ENCODE measurements around the gene CHST15.

DNA sequence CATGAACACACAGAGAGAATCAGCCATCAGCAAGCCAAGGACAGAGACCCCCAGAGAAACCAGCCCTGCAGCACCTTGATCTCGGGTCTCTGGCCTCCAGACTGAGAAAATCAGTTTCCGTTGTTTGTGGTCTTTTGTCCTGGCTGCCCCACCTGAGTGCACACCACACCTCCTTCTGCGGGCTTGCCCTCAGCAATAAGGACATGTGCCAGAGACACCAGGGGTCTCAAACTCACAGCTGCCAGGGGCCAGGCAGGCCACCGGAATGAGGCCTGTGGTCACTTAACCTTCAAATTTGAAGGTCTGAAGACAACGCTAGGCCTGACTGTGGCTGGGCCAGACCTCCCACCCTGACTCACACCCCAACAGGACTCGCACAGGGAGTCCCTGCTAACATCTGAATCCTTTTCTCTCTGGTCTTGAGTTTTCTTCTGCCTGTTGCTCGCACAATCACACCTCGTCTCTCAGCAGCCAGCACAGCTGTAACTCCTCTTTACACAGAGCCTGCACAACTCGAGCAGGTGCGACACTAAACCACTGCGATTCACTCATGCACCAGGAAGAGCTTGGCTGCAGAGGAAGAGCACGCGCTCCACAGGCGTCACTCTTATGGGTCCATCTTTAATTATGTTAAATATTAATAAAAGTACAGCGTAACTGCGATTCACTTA lies 86.2 kb downstream of the CHST15 start:
- TF ChIP-seq, protein P1, sequence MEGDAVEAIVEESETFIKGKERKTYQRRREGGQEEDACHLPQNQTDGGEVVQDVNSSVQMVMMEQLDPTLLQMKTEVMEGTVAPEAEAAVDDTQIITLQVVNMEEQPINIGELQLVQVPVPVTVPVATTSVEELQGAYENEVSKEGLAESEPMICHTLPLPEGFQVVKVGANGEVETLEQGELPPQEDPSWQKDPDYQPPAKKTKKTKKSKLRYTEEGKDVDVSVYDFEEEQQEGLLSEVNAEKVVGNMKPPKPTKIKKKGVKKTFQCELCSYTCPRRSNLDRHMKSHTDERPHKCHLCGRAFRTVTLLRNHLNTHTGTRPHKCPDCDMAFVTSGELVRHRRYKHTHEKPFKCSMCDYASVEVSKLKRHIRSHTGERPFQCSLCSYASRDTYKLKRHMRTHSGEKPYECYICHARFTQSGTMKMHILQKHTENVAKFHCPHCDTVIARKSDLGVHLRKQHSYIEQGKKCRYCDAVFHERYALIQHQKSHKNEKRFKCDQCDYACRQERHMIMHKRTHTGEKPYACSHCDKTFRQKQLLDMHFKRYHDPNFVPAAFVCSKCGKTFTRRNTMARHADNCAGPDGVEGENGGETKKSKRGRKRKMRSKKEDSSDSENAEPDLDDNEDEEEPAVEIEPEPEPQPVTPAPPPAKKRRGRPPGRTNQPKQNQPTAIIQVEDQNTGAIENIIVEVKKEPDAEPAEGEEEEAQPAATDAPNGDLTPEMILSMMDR (IDR thresholded peaks at IDR 0.05; ENCODE audit: insufficient read depth, low read length) = no peak
- TF ChIP-seq POLR2AphosphoS5 (IDR thresholded peaks at IDR 0.05; ENCODE audit: low read depth) (no peak), GABPA (IDR thresholded peaks at IDR 0.05; ENCODE audit: low read depth) (no peak), SPI1 (IDR thresholded peaks at IDR 0.05; ENCODE audit: borderline replicate concordance, low read depth) (no peak)
- TF ChIP-seq, protein P2, sequence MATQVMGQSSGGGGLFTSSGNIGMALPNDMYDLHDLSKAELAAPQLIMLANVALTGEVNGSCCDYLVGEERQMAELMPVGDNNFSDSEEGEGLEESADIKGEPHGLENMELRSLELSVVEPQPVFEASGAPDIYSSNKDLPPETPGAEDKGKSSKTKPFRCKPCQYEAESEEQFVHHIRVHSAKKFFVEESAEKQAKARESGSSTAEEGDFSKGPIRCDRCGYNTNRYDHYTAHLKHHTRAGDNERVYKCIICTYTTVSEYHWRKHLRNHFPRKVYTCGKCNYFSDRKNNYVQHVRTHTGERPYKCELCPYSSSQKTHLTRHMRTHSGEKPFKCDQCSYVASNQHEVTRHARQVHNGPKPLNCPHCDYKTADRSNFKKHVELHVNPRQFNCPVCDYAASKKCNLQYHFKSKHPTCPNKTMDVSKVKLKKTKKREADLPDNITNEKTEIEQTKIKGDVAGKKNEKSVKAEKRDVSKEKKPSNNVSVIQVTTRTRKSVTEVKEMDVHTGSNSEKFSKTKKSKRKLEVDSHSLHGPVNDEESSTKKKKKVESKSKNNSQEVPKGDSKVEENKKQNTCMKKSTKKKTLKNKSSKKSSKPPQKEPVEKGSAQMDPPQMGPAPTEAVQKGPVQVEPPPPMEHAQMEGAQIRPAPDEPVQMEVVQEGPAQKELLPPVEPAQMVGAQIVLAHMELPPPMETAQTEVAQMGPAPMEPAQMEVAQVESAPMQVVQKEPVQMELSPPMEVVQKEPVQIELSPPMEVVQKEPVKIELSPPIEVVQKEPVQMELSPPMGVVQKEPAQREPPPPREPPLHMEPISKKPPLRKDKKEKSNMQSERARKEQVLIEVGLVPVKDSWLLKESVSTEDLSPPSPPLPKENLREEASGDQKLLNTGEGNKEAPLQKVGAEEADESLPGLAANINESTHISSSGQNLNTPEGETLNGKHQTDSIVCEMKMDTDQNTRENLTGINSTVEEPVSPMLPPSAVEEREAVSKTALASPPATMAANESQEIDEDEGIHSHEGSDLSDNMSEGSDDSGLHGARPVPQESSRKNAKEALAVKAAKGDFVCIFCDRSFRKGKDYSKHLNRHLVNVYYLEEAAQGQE (IDR thresholded peaks at IDR 0.05; ENCODE audit: insufficient replicate concordance, low read depth) = no peak
